Measurements from ENCODE around the gene FBRS.

DNA sequence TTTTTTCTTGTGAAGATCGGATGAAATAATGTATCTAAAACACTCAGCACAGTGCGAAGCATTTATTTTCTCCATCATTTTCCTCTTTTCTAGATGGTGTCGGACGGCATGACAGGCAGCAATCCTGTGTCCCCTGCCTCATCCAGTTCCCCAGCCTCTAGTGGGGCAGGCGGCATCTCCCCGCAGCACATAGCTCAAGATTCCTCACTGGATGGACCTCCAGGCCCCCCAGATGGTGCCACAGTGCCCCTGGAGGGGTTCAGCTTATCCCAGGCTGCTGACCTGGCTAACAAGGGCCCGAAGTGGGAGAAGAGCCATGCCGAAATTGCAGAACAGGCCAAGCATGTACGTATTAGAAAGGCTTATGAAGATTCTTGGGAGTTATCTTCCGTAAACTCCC is 45.7 kb downstream of the FBRS start:
- TF ChIP-seq, protein P1, sequence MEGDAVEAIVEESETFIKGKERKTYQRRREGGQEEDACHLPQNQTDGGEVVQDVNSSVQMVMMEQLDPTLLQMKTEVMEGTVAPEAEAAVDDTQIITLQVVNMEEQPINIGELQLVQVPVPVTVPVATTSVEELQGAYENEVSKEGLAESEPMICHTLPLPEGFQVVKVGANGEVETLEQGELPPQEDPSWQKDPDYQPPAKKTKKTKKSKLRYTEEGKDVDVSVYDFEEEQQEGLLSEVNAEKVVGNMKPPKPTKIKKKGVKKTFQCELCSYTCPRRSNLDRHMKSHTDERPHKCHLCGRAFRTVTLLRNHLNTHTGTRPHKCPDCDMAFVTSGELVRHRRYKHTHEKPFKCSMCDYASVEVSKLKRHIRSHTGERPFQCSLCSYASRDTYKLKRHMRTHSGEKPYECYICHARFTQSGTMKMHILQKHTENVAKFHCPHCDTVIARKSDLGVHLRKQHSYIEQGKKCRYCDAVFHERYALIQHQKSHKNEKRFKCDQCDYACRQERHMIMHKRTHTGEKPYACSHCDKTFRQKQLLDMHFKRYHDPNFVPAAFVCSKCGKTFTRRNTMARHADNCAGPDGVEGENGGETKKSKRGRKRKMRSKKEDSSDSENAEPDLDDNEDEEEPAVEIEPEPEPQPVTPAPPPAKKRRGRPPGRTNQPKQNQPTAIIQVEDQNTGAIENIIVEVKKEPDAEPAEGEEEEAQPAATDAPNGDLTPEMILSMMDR (IDR thresholded peaks at IDR 0.05): no peak
- no peak for TF ChIP-seq POLR2A (IDR thresholded peaks at IDR 0.05)
- TF ChIP-seq POLR2AphosphoS5 (IDR thresholded peaks at IDR 0.05): no peak
- no peak for TF ChIP-seq EP300 (IDR thresholded peaks at IDR 0.05)
